ES-I3 (cell line): ENCODE measurements around the gene CTNNB1.
A peak's percentile ranks its signal among the peaks of the same experiment; 100 is the strongest.
"Not testable (repeated sequence)": the region's sequence is repeated elsewhere in the genome, so short reads cannot be mapped to it uniquely, and the experiment has no call there.

ENCODE experiments used
- H3K36me3 ChIP-seq: 2 replicates; pipeline ENCODE4 v1.6.1; 2013; ENCODE audit warnings: mild to moderate bottlenecking, low read length, control low read depth, moderate library complexity; ENCODE audit not compliant: insufficient read depth
- H3K4me1 ChIP-seq: 2 replicates; pipeline ENCODE4 v1.6.1; 2013; ENCODE audit warnings: mild to moderate bottlenecking, control low read depth, low read length; ENCODE audit not compliant: insufficient read depth
- H3K9ac ChIP-seq: 2 replicates; pipeline ENCODE4 v1.6.1; 2013; ENCODE audit warnings: low read depth, mild to moderate bottlenecking, low read length, moderate library complexity
- H3K9me3 ChIP-seq: 2 replicates; pipeline ENCODE4 v1.6.1; 2013; ENCODE audit warnings: mild to moderate bottlenecking, low read length, moderate library complexity; ENCODE audit not compliant: control insufficient read depth, insufficient read depth

The CTNNB1 gene

GRCh38 chr3:41267975-41268640 lies 68.8 kb downstream of the CTNNB1 start:
- Histone ChIP-seq H3K4me1 (no peaks in the 10 kb centered on the region), H3K9me3 (no peaks in the 10 kb centered on the region), H3K36me3 (no peaks in the 10 kb centered on the region), H3K9ac (no peak overlapping the region)

DNA sequence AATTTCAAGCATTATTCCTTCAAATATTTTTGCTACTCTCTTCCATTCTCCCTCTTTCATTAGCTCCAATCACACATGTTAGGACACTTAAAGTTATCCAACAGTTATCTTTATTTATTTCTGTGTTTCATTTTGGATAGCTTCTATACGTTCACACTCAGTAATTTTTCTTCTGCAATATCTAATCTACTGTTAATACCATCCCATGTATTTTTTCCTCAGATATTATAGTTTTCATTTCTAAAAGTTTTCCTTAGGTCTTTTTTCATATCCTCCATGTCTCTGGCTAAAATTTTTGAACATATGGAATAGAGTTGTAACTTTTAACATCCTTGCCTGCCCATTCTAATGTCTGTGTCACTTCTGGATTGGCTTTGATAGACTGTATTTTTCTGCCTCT lies 73.4 kb downstream of the CTNNB1 start:
- Histone ChIP-seq H3K9me3 (no peaks in the 10 kb centered on the region), H3K9ac (no peak overlapping the region), H3K4me1 (peaks cover under 1% of the 10 kb centered on the region; the same call in 1 of the 2 replicates), H3K36me3 (no peaks in the 10 kb centered on the region)

DNA sequence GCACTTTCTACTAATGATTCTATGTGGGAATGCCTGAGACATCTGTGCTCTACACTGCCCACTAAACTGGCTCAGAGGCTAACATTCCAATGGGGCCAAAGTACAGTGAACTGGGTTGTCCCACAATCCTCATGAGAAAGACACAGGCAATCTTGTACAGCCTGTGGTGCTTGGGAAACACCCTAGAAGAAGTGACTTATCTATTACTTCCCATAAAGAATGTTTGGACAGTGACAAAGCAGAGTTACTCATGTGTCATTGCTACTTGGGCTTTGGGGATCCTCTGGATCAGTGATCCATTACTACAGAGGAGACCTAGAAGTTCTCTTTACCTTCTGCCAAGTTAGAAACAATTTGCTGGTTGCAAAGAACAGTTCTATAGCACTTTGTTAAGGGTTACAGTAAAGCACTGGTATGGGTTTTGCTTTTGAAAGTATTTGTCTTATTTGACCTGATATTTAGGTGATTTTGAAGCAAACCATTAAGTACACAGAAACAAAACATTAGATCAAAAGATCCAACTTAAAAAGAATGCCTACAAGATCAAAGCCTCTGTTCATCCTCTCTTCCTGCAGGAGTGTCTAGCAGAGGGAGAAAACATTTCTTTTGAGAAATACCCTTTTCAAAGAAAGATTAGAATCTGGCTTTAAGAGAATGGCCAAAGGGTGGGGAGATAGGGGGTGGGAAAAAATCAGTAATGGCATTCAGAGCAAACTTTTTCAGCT lies 75.8 kb downstream of the CTNNB1 start:
- H3K9ac ChIP-seq, result no peak overlapping the region
- no peaks in the 10 kb centered on the region for H3K36me3 ChIP-seq
- peaks cover 9% of the 10 kb centered on the region; the same call in 1 of the 2 replicates for H3K4me1 ChIP-seq
- H3K9me3 ChIP-seq, result no peaks in the 10 kb centered on the region

DNA sequence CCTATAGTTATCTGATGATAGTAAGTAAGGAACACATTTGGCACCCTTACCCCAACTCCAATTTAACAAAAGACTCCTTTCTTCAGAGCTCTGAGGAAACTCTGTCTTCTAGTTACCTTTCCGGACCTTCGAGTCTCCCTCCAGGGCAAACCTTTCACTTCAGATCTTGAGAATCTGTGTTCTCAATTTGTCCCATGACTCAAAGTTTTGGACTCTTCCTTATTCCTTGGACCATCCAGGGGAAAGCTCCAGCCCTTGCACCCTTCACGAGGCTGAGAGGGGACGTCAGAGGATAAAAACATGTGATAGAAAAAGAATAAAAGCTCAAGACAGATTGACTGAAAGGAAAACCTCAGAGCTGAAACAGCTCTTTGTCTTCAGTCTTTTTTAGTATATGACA lies 76.9 kb downstream of the CTNNB1 start:
- Histone ChIP-seq H3K9ac (no peak overlapping the region), H3K4me1 (peaks cover 9% of the 10 kb centered on the region; the same call in 1 of the 2 replicates), H3K9me3 (no peaks in the 10 kb centered on the region), H3K36me3 (no peaks in the 10 kb centered on the region)

- Histone ChIP-seq H3K9me3 (no peaks in the 10 kb centered on the region), H3K4me1 (peaks cover 9% of the 10 kb centered on the region; the same call in 1 of the 2 replicates), H3K9ac (peak overlapping the region; percentile 47; the same call in 1 of the 2 replicates), H3K36me3 (no peaks in the 10 kb centered on the region)
Observed at GRCh38 chr3:41277790-41278465, 78.6 kb downstream of the CTNNB1 start.

DNA sequence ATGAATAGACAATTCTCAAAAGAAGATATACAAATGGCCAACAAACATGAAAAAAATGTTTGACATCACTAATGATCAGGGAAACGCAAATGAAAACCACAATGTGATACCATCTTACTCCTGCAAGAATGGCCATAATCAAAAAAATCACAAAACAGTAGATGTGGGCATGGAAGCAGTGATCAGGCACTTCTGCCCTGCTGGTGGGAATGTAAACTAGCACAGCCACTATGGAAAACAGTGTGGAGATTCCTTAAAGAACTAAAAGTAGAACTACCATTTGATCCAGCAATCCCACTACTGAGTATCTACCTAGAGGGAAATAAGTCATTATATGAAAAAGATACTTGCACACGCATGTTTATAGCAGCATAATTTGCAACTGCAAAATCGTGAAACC lies 85.6 kb downstream of the CTNNB1 start:
- H3K36me3 ChIP-seq, H3K9ac ChIP-seq, H3K4me1 ChIP-seq, H3K9me3 ChIP-seq: not testable (repeated sequence)

- Histone ChIP-seq H3K4me1 (no peaks in the 10 kb centered on the region), H3K9ac (no peak overlapping the region), H3K9me3 (no peaks in the 10 kb centered on the region), H3K36me3 (no peaks in the 10 kb centered on the region)
Observed at GRCh38 chr3:41286305-41286704, 87.0 kb downstream of the CTNNB1 start.

DNA sequence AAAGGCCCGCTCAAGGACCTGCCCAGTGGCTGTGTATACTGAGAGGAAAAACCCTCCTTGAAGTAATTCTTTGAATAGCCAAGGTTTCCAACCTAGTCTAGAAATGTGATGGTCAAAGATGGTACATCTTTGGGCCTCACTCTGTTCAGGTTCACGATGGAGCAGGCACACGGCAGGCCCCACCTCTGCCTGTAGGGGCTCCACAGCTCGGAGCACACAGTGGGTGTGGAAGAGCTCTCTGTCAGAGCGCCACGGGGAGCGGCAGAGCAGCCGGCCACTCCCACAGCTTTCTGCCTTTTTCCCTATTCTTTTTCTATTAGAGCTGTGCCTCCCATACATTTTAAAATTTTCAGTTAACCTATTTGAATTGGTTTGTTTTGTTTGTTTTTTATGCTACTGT lies 89.5 kb downstream of the CTNNB1 start:
- Histone ChIP-seq H3K36me3 (no peaks in the 10 kb centered on the region), H3K4me1 (no peaks in the 10 kb centered on the region), H3K9ac (no peak overlapping the region), H3K9me3 (no peaks in the 10 kb centered on the region)
